OCI-LY3 (cell line): Measurements from ENCODE around the gene STIM2.

Experiments
- EZH2phosphoT487 ChIP-seq: fragments of 200-600 bp; shearing (Covaris generic); IDR thresholded peaks from 2 replicates; pipeline ENCODE4 v1.6.1; 2018; ENCODE audit warnings: antibody characterized with exemption, mixed run types, low read depth
- TF ChIP-seq, protein P1 (sequence below): fragments of 200-600, 300-600 bp; sonication (generic); IDR thresholded peaks from 2 replicates; pipeline ENCODE4 v1.5.1; 2014; ENCODE audit warnings: antibody characterized with exemption, low read length, low read depth

DNA sequence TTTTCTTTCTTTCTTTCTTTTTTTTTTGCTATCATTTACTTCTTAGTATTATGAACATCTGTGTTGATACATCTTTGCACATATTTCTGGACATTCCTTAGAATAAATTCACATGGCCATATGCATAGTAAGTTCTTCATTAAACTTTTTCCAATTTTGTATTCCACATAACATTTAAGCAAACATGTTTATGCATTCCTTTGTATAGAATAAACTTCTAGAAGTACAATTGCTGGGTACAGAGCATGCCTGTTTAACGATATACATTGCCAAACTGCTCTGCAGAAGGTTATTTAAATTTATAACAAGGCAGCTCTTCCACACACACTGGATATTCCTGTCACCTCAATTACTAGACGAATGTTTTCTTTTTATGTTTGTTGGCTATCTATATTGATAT is 36.0 kb upstream of the STIM2 start:
- TF ChIP-seq, protein P1, sequence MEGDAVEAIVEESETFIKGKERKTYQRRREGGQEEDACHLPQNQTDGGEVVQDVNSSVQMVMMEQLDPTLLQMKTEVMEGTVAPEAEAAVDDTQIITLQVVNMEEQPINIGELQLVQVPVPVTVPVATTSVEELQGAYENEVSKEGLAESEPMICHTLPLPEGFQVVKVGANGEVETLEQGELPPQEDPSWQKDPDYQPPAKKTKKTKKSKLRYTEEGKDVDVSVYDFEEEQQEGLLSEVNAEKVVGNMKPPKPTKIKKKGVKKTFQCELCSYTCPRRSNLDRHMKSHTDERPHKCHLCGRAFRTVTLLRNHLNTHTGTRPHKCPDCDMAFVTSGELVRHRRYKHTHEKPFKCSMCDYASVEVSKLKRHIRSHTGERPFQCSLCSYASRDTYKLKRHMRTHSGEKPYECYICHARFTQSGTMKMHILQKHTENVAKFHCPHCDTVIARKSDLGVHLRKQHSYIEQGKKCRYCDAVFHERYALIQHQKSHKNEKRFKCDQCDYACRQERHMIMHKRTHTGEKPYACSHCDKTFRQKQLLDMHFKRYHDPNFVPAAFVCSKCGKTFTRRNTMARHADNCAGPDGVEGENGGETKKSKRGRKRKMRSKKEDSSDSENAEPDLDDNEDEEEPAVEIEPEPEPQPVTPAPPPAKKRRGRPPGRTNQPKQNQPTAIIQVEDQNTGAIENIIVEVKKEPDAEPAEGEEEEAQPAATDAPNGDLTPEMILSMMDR, result no peak
- no peak for TF ChIP-seq EZH2phosphoT487
